Tongue (tissue), 2 donors: Measurements from ENCODE around the gene ADM2. TPM values are rescaled to one million over a fixed set of nuclear protein-coding genes. Genes with fewer than 3 reads are reported as not detected.
"Not testable (repeated sequence)": the region's sequence is repeated elsewhere in the genome, so short reads cannot be mapped to it uniquely, and the experiment has no call there.

Experiments
- DNase-seq: peaks from one replicate; pipeline ENCODE4 v3.0.0-alpha.2; 2015
- total RNA-seq: library from RNA; depleted of rRNA; stranded (reverse); fragments of >200 nt; gene quantifications from one replicate; pipeline ENCODE4 v1.2.3, GENCODE V29; 2014

ADM2 gene, protein sequence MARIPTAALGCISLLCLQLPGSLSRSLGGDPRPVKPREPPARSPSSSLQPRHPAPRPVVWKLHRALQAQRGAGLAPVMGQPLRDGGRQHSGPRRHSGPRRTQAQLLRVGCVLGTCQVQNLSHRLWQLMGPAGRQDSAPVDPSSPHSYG
- total RNA-seq = 0.92 TPM

DNA sequence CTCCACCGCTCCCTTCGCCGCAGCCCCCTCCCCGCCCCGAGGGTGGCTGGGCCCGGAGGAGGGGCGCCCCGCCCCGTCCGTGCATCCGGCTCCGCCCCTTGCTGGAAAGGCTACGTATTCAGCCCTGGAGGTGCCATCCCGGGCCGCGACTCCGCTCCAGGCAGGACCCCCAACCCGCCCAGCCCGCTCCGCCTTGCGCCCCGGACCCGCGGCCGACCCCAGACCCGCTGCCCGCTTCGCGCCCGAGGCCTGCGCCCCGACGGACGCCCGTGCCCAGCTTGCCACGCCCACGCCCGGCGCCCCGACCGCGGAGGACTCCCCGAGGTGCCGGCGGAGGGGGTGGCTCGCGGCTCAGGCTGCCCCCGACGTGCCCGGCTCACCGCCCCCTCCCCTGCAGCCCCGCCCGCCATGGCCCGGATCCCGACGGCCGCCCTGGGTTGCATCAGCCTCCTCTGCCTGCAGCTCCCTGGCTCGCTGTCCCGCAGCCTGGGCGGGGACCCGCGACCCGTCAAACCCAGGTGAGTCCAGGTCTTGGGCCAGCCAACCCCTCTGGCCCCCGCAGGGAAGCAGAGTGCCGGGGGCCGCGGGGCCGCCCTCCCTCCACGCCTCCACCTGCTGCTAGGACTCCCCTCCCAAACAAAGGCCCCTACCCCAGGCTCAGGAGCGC, at the start of gene ADM2:
Gene ADM2 (plus strand): TSS at position 104 of the 667 bp plus-strand sequence. CDS start 305 bp downstream, at position 409.
- no peak for DNase-seq

DNA sequence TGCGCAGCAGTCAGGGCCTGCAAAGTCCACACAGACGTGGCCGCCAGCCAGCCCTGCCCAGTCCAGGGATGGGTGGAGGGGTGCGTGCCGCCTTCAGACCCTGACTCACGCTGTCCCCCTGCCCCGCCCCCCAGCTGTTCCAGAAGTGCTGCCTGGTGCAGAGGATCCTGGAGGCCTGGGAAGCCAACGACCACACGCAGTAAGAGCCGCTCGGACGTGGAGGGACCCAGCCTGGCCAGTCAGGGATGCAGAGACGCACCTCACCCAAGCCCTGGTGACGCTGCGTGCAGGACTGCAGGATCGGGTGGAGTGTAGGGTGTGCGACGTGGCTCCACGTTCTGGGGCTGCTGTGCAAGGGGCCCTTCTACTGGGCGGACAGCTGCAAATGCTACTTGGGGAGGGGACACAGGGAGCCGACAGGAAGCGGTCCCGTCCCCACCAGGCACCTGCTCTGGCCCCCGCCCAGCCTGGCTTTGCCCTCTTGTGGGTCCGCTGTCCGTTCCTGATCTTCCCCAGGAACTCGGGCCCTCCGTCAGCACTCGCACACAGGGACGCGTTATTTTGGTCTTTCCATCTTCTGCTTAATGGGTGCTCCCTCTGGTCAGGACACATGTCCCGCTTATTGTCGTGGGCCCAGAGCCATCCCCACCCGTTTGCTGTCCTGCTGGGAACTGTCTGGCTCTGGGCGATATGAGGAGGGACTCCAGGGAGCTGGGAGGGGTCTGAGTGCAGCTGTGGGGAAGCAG, 49.0 kb upstream of the ADM2 start:
- no peak for DNase-seq

DNA sequence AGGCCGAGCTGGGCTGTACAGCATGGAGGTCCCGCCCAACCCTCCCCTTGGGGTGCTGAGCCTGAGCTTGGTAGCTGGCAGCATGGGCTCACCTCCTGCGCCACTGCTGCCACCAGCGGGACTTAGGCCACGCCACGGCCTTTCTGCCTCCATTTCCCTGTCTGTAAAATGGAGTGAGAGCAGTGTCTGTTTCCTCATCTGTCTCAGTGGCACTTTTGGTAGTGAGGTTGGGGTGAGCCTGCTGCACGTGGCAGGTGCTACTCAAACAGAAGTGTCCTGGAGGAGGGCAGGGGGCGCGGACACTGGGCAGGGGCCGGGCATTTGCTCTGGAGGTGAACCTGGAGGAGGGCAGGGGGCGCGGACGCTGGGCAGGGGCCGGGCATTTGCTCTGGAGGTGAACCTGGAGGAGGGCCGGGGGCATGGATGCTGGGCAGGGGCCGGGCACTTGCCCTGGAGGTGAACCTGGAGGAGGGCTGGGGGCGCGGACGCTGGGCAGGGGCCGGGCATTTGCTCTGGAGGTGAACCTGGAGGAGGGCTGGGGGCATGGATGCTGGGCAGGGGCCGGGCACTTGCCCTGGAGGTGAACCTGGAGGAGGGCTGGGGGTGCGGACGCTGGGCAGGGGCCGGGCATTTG, 48.3 kb upstream of the ADM2 start:
- not testable (repeated sequence) for DNase-seq

DNA sequence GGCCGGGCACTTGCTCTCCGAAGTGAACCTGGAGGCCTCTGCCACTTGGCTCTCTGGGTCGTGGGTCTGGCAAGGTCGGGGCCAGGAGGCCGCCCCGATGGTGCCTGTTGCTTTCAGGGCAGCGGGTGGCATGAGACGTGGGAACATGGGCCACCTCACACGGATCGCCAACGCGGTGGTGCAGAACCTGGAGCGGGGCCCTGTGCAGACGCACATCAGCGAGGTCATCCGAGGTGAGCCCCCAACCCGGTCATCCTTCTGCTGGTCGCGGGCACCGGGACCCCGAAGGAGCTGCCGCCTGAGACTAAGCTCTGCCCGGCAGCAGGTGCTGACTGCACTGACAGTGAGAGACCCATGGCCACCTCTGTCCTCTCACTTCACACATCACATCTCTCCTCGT, 46.5 kb upstream of the ADM2 start:
- no peak for DNase-seq

DNA sequence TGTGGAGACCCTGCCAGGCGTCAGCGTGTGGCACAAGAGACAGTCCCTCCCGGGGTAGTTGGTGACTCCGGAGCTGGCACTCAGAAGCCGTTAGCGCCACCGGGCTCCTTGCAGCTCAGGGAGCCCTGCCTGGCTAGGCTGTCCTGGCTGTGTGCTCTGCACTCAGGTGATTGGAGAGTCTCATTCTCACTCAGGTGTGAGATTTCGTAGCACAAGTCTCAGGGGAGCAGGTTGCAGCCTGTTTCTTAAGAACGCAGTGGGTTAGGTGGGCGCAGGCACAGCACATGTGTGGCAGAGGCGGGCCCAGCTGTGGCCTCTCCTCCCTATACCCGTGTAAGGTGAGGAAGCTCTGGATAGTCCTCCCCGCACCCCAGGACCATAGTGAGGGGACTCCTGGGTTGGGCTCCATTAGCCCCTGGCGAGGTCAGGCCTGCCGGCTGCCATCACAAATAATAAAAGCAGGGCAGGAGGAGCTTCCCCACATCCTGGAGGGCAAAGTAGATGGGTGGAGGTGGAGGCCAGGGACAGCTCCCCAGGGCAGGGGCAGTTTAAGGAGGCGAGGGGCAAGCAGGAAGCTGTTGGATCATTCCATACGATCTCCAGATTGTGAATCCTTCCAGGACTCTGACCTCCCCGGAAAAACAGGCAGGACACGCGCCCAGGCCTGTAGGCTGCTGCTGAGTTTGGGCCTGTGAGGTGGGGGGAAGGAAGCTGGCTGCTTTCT, 45.9 kb upstream of the ADM2 start:
- DNase-seq = peak; percentile 30

DNA sequence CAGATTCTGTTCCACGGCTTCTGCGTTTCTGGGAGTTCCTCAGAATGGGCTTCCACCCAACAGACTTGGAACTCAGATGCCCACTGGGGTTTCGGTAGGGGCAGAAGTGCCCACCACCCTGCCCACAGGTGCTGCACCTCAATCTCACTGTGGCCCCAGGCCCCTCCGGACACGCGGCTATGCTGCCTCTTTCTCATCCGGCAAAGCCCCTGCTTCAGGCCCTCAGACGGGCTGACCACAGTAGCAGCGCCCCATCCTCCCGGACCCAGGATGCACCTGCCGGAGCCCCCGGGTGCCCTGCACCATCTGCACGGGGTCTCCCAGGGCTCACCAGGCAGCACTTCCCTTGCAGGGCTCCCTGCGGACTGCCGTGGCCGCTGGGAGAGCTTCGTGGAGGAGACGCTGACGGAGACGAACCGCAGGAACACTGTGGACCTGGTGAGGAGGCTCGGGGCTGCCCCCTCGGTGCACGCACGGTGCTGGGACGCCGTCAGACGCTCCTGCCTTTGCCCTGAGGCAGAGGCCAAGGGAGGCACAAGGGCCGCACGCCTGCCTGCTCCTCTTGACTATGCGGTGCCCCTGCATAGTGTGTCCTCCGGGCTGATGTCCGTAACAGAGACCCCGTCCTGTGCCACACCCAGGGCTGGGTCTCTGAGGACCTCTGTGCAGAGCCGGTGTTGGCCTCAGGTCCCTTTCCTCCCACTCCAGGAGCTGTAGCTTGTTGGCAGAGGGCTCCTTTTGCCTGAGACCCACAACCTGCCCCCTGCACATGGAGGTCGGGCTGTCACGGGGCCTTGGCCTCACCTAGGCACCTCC, 45.1 kb upstream of the ADM2 start:
- DNase-seq = no peak

DNA sequence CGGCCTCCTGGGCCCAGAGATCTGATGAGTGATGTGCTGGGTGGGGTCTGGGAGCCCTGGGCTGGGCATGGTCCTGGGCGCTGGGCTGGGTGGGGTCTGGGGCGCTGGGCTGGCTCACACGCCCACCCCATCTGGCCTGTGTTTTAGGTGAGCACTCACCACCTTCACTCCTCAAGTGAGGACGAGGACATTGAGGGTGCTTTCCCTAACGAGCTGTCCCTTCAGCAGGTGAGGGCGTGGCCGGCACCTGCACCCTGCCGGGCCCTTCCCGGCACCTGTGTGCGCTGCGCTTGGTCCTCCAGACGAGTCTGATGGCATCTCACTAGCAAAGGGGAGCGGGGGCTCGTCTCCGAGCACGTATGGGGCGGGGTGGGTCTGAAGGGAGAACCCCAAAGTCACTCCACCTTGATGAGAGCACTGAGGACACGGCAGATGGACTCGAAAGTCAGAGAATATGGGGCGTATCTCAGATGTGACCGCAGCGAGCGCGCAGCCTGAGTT, 44.5 kb upstream of the ADM2 start:
- no peak for DNase-seq

DNA sequence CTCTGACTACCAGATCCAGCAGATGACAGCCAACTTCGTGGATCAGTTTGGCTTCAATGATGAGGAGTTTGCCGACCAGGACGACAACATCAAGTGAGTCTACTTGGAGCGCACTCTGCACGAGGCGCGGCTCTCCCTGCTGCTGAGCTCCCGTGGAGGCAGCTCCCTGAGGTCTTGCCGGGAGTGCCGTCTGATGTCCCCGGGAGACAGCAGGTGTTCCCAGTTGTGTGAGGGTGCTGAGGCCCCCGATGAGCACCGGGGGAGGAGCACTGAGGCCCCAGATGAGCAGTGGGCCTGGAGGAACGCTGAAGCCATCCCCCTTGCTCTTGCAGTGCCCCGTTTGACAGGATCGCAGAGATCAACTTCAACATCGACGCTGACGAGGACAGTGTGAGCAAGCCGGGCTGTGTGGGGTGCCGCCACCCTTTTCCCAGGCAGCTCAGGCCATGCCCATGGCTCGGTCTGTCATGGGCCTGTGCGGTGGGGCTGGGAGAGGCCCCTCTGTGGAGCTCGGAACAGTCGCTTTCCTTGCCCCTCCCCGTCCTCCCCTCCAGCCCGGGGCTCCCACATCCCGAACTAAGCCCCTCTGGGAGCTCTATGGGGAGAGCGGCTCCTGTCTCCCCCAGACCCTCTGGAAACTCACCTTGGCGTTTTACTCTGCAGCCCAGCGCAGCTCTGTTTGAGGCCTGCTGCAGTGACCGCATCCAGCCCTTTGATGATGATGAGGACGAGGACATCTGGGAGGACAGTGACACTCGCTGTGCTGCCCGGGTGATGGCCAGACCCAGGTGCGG, 43.6 kb upstream of the ADM2 start:
- DNase-seq = no peak

DNA sequence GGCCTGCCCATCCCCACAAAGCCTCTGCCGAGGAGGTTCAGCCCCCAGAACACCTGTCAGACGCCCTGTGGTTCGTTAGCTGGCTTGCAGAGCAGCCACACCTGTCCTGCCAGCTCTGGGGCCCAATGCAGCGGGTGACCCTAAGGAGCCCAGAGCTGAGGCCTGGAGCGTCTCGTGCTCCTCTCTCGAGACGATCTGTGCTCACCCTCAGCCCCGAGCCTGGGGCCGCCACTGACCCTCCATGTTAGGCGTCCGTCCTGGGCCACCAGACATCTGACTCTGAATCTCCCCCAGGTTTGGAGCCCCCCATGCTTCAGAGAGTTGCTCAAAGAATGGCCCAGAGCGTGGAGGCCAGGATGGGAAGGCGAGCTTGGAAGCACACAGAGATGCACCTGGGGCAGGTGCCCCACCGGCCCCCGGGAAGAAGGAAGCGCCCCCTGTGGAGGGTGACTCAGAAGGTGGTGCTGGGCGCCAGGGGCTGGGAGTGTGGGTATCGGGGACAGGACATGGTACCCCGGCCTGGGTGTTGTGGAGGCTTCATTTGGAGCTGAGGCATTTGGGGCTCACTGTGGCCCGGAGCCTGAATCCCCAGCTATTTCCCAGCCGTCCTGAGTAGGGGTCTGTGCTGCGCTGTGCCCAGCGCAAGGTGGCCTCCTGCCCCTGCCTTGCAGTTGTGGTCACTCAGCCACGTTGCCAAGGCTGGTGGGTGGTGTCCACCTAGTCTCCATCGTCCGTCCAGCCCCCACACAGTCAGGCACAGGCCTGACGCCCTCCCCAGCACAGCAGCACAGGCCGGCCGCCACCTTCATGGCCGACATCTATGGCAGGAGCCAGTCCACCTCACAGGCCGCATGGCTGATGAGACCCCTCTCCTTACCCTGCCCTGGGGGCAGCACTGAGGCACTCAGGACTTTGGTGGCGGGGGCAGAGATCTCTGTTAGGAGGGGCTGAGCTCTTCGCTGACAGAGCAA, 42.8 kb upstream of the ADM2 start:
- no peak for DNase-seq

DNA sequence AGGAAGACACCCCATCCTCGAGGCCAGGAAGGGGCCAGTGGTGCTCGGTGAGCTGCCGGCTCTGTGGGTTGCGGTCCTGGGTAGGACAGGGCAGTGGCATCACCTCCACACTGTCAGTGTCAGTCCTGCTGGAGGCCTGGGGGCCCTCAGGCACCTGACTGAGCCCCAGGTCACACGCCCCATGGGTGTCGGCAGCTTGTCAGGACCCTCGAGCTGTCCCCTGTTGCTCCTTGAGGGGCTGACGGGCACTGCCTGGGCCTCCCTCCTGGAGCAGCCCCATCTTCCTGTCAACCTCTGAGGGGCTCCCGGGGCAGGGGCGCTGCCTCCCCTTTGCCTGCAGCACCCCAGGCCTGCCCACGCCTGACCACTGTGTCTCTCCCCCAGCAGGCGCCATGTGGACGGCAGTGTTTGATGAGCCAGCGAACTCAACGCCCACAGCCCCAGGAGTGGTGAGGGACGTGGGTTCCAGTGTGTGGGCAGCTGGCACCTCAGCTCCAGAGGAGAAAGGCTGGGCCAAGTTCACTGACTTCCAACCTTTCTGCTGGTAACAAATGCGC, 42.0 kb upstream of the ADM2 start:
- no peak for DNase-seq

DNA sequence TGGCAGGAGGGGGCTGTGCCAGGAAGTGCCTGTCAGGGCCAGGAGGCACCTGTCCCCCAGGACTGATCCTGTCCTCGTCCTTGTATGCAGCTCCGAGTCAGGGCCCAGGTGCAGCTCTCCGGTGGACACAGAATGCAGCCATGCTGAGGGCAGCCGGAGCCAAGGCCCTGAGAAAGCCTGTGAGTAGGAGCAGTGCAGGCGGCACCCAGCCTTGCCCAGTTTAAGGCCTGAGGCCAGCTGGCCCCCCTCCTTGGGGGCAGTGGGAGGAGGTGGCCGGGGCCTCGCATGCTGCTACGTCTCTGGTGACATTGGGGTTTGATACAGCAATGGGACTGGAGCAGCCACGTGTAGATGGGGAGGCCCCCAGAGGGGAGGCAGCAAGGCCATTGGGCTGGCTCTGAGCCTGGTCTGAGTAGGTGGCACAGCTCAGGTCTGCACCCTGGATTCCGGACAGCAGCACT, 41.4 kb upstream of the ADM2 start:
- no peak for DNase-seq

DNA sequence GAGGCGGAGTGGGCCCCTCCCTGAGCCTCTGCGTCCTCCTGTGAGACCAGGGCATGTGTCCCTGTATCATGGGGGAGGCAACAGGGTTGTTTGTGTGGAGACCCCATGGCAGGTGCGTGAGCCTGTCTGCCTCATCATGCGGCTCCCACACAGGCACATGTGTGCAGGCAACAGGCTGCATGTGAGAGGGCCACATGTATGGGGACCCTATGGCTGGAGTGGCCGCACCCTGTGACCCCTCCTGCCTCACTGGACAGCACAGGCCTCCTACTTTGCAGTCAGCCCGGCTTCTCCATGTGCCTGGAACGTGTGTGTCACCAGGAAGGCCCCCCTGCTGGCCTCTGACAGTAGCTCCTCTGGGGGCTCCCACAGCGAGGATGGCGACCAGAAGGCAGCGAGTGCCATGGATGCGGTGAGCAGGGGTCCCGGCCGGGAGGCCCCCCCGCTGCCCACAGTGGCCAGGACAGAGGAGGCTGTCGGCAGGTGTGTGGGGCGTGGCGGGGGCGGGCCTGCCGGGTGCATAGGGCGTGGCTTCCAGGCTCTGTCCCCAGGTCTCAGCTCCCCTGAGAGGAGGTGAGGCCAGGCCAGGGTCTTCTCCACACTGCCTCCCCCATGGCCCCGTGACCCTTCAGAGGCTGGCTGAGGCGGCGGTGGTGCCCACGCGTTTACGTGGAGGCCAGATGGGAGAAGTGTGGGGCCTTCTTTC, 40.6 kb upstream of the ADM2 start:
- no peak for DNase-seq

DNA sequence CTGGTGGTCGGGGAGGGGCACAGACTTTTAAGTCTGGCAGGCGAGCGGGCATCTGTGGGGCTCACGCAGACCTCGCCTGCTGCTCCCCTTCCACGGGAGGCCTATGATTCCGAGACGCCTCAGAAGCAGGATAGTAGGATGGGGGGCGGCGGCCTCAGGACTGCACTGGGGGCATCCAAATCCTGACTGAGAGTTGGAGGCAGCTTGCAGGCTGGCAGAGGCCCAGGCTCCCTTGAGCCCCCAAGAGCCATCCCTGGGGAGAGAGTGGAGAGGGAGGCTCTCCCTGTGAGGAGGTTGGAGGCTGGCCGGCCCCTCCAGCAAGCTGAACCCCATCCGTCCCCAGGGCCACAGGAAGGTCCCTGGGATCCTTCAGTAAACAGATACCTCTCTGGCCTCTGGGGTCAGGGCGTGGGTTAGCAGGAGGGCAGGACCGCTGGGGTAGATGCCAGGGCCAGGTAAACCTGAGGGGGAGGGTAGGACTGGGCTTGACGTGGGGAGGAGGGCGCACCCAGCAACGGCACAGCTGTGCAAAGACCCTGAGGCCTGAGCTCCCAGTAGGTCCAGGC, 39.8 kb upstream of the ADM2 start:
- DNase-seq = no peak

DNA sequence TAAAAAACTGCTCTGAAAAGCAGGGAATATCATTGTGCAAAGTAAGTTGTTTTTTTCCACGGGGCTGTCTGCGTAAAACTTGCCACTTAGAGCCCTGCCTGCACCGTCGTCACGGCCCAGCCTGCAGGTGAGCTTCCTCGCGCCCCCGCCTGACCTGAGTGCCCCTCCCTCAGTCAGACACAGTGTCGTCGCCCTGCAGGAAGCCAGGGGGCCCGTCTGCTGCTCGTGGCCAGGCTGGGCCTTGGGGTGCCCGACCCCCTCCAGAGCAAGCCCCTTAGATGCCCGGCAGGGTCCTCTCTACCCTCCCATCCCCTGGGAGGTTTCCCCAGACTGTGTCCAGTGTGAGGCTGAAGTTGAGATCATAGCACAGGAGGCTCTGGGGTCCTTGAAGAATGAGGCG, 38.1 kb upstream of the ADM2 start:
- no peak for DNase-seq

DNA sequence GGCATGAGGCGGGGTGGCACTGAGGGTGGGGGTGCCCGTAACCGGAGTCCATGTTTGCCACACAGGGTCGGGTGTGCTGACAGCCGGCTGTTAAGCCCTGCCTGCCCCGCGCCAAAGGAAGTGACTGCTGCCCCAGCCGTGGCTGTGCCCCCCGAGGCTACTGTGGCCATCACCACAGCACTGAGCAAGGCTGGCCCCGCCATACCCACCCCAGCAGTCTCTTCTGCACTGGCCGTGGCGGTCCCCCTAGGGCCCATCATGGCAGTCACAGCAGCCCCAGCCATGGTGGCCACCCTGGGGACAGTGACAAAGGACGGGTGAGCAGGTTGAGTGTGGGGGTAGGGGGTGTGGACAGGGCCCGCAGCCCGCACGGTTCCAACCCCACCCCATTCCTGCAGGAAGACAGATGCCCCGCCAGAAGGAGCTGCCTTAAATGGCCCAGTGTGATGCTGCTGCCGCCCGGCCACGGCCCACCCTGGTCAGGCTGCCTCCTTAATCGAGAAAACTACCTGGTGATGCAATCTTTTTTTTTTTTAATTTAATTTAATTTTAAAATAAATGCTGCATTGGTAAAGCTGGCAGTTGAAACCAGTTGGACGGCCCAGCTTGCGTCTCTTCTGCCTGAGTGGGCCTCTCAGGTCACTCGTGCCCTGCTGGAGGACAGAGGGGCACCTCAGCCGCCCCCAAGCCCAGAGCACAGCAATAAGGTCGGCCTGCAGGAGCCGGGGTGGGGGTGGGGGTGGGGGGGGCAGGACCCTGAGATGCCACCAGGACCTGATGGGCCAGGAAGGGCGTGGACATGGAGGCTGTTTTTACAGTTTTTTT, 37.3 kb upstream of the ADM2 start:
- DNase-seq = no peak

DNA sequence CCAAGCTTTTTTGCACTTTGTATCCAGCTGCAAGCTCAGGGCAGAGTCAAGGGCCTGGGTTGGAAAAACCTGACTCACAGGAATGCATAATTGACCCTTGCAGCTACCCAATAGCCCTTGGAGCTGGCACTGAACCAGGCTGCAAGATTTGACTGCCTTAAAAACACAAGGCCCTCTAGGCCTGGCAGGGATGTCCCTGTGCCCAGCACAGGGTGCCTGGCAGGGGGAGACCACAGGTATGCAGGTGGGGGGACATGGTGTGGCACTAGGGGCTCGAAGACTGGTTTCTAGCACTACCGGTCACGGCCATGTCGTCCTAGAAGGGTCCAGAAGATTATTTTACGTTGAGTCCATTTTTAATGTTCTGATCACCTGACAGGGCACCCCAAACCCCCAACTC, 36.7 kb upstream of the ADM2 start:
- DNase-seq = no peak
